ENCODE measurements around the gene TACC2.

GRCh38 chr10:122050311-122050710, 61.3 kb downstream of the TACC2 start:
- TF ChIP-seq CTCF (conservative IDR thresholded peaks at IDR 0.05; ENCODE audit: low read depth in 2 of 2) (no peak), EZH2 (IDR thresholded peaks at IDR 0.05; ENCODE audit: low read depth, unreplicated experiment) (no peak), REST (IDR thresholded peaks at IDR 0.05; ENCODE audit: unreplicated experiment) (no peak), POLR2AphosphoS5 (IDR thresholded peaks at IDR 0.05; ENCODE audit: low read depth) (no peak), EZH2phosphoT487 (IDR thresholded peaks at IDR 0.05; ENCODE audit: unreplicated experiment) (no peak), CREB1 (CRISPR knock-in tag; IDR thresholded peaks at IDR 0.05; ENCODE audit: low read depth) (no peak)
